ENCODE data around the gene ATG7.

DNA sequence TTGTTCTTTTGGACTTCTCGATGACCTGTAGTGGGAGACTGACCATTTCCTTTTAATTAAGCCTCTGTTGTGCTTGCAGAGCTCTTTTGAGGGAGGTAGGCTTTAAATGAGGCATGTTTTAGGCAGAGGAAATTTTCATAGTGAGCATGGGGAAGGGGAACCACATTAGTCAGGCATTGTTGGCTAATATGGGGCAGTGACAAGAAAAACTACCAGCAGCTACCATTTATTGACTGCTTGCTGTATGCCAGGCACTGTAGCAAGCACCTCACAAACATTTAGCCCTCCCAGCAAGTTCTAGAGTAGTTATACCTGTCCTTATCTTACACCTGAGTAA is 10.9 kb downstream of the ATG7 start:
- TF ChIP-seq CTCF (IDR thresholded peaks at IDR 0.05; ENCODE audit: low read depth, low read length, poor library complexity, severe bottlenecking), result no peak
- no peak for TF ChIP-seq EZH2phosphoT487 (IDR thresholded peaks at IDR 0.05; ENCODE audit: borderline replicate concordance, low read length)

Measured in DOHH2 (cell line).